ENCODE data around the gene OSBPL10. TPM values are rescaled to one million over a fixed set of nuclear protein-coding genes. Genes with fewer than 3 reads are reported as not detected.

OSBPL10 gene
- total RNA-seq, 1 experiment from 2014 or later: 2.3 TPM

- Histone ChIP-seq H3K36me3 (ENCODE audit: insufficient read depth, low read length, poor library complexity, severe bottlenecking) (no peaks in the 10 kb centered on the region), H3K4me1 (ENCODE audit: insufficient read depth, low read length, poor library complexity, severe bottlenecking) (no peaks in the 10 kb centered on the region), H3K27ac (ENCODE audit: low read depth, low read length, poor library complexity, severe bottlenecking) (no peak overlapping the region), H3K4me3 (ENCODE audit: low read depth, low read length, poor library complexity, severe bottlenecking) (no peak overlapping the region), H3K9me3 (ENCODE audit: low read depth, low read length, poor library complexity, severe bottlenecking) (no peaks in the 10 kb centered on the region), H3K27me3 (replicated peaks; ENCODE audit: insufficient read depth, low read depth, low read length, poor library complexity) (no peaks in the 10 kb centered on the region)
- ChIA-PET POLR2A (ENCODE audit: low non-redundant PET) (no interaction called here), CTCF (no interaction called here)
- TF ChIP-seq, protein P1, sequence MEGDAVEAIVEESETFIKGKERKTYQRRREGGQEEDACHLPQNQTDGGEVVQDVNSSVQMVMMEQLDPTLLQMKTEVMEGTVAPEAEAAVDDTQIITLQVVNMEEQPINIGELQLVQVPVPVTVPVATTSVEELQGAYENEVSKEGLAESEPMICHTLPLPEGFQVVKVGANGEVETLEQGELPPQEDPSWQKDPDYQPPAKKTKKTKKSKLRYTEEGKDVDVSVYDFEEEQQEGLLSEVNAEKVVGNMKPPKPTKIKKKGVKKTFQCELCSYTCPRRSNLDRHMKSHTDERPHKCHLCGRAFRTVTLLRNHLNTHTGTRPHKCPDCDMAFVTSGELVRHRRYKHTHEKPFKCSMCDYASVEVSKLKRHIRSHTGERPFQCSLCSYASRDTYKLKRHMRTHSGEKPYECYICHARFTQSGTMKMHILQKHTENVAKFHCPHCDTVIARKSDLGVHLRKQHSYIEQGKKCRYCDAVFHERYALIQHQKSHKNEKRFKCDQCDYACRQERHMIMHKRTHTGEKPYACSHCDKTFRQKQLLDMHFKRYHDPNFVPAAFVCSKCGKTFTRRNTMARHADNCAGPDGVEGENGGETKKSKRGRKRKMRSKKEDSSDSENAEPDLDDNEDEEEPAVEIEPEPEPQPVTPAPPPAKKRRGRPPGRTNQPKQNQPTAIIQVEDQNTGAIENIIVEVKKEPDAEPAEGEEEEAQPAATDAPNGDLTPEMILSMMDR (conservative IDR thresholded peaks at IDR 0.05; ENCODE audit: low read depth, low read length): no peak
- no peak for TF ChIP-seq EZH2 (IDR thresholded peaks at IDR 0.05; ENCODE audit: borderline replicate concordance, low read depth, low read length, poor library complexity, severe bottlenecking)
- BruUV-seq (replicated peaks): no TSS peak
- intact Hi-C loops (cut with micrococcal nuclease; ENCODE audit: unreplicated experiment): no loop called here
- no peak for DNase-seq (ENCODE audit: low spot score)
Observed at GRCh38 chr3:31988271-31988670, 7.2 kb upstream of the OSBPL10 start.

DNA sequence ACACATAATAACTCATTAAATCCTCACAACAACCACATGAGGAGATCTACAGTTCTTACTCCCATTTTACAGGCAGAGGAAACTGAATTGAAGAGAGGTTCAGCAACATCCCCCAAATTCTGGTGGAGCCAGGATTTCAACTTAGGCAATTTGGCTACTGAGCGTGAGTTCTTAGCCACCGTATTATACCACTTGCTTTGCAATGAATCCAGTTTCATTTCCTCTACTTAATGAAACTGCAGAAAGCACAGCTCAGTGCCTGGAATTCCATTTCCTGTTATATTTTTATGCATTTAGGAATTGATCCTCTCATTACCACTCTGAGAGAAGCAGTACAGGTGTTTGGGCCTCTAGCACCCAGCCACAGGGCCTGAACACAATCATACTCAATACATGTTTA, 4.8 kb upstream of the OSBPL10 start:
- no peak overlapping the region for H3K4me3 ChIP-seq (ENCODE audit: low read depth, low read length, poor library complexity, severe bottlenecking)
- ChIA-PET CTCF (interaction anchor here (0.6 kb wide), 1 partner anchor 241 kb away, joined by 4 read pairs; no protein-coding TSS in a partner anchor), POLR2A (ENCODE audit: low non-redundant PET) (no interaction called here)
- H3K27me3 ChIP-seq (replicated peaks; ENCODE audit: insufficient read depth, low read depth, low read length, poor library complexity): peaks cover 7% of the 10 kb centered on the region
- no TSS peak for BruUV-seq (replicated peaks)
- no peaks in the 10 kb centered on the region for H3K4me1 ChIP-seq (ENCODE audit: insufficient read depth, low read length, poor library complexity, severe bottlenecking)
- TF ChIP-seq, protein P1 (conservative IDR thresholded peaks at IDR 0.05; ENCODE audit: low read depth, low read length): no peak
- no peak for TF ChIP-seq EZH2 (IDR thresholded peaks at IDR 0.05; ENCODE audit: borderline replicate concordance, low read depth, low read length, poor library complexity, severe bottlenecking)
- H3K9me3 ChIP-seq (ENCODE audit: low read depth, low read length, poor library complexity, severe bottlenecking): no peaks in the 10 kb centered on the region
- H3K36me3 ChIP-seq (ENCODE audit: insufficient read depth, low read length, poor library complexity, severe bottlenecking): no peaks in the 10 kb centered on the region
- no peak for DNase-seq (ENCODE audit: low spot score)
- no peak overlapping the region for H3K27ac ChIP-seq (ENCODE audit: low read depth, low read length, poor library complexity, severe bottlenecking)
- intact Hi-C loops (cut with micrococcal nuclease; ENCODE audit: unreplicated experiment): no loop called here

- ChIA-PET CTCF (no interaction called here), POLR2A (ENCODE audit: low non-redundant PET) (no interaction called here)
- peaks cover 15% of the 10 kb centered on the region for H3K27me3 ChIP-seq (replicated peaks; ENCODE audit: insufficient read depth, low read depth, low read length, poor library complexity)
- no peak for TF ChIP-seq EZH2 (IDR thresholded peaks at IDR 0.05; ENCODE audit: borderline replicate concordance, low read depth, low read length, poor library complexity, severe bottlenecking)
- TF ChIP-seq, protein P1 (conservative IDR thresholded peaks at IDR 0.05; ENCODE audit: low read depth, low read length): no peak
- H3K27ac ChIP-seq (ENCODE audit: low read depth, low read length, poor library complexity, severe bottlenecking): no peak overlapping the region
- H3K9me3 ChIP-seq (ENCODE audit: low read depth, low read length, poor library complexity, severe bottlenecking): no peaks in the 10 kb centered on the region
- H3K36me3 ChIP-seq (ENCODE audit: insufficient read depth, low read length, poor library complexity, severe bottlenecking): no peaks in the 10 kb centered on the region
- BruUV-seq (replicated peaks): no TSS peak
- no peaks in the 10 kb centered on the region for H3K4me1 ChIP-seq (ENCODE audit: insufficient read depth, low read length, poor library complexity, severe bottlenecking)
- intact Hi-C loops (cut with micrococcal nuclease; ENCODE audit: unreplicated experiment): no loop called here
- DNase-seq (ENCODE audit: low spot score): no peak
- no peak overlapping the region for H3K4me3 ChIP-seq (ENCODE audit: low read depth, low read length, poor library complexity, severe bottlenecking)
Observed at GRCh38 chr3:31984321-31984720, 3.3 kb upstream of the OSBPL10 start.
